Stimulated activated CD4-positive, alpha-beta T cell treated with anti-CD3 and anti-CD28 coated beads, Interleukin-1b, Interleukin-23, amount 100 ng/mL, for 24 hours (primary cell): Measurements from ENCODE around the gene ZNF862.

Experiments used
- DNase-seq, 4 experiments: peaks; one replicate each; pipeline ENCODE4 v3.0.0-alpha.2; 2020; ENCODE audit warnings: low read depth in 4 of 4, low spot score in 1 of 4

Gene ZNF862

DNA sequence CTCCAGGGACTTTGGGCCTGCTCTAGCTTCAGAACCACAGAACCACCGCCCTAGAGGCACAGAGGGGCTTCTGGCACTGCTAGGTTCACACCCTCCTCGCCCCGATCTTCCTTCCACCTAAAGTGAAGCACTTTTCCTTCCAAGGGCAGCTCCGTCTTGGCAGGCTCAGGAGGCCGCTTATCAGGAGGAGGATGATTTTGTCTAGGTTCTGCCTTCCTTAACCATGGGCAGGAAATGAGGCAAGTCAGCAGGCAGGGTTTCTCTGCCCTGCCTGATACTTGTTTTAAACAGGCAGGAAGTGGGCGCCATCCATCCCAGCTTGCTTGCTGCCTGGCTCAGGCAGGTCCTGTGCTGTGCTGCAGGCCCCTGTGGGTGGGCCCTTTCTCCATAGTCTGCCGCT, 27.3 kb downstream of the ZNF862 start:
- DNase-seq = no peak

DNA sequence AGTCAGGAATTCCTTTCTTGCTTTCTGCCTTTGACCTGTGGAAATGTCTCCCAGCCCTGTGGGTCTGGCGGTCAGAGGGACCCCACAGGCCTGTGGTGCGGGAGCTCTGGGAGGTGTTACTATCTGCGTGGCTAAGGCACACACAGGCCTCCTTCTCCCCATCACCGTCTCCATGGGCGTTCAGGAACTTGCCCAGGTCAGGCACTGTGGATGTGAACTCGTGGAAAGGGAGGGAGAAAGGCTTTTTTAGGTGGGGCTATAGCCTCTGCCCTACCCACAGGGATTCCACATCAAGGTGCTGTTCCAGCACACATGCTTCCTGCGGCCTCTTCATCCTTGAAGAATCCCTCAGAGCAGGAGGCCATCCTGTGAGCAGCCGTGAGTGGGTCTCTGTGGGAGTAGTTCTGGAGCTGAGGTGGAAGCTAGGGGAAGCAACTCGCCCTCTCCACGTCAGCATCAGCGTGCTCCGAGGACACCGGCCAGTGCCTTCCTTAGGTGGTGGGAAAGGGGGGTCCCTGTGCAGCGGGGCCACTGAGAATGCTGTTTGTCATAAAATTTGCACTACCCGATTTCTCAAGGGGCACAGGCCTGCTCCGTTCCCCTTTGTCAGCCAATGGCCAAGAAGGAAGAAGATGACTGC, 28.1 kb downstream of the ZNF862 start:
- no peak for DNase-seq

DNA sequence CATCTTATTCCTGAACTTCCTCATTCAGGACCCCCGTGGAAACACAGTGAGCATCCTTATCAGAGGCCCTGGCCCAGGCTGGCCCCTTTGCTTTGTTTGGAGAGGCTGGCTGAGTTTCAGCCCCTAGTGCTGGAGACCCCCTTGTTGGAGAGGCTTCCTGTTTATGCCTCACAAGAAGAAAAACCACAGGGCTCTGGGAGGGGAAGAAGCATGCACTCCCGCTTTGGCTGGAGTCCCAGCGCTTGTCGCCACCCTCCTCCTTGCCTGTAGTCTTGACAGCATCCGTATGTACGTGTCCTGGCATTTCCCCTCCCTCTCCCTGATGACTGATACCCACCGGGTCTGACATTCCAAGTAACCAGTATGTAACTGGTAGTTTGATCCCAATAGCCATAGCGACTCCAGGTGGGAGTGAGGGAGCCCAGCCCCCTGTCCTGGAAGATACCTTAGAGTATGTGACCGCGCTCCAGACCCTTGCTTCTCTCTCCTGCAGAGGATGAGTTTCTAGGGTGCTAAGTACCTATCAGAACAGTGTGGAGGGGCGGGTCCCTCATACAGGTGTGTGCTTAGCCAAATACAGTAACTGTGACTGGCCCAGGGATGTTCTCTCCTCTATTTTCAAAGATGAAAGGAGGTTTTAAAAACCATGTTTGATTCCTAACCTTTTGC, 28.7 kb downstream of the ZNF862 start:
- no peak for DNase-seq

DNA sequence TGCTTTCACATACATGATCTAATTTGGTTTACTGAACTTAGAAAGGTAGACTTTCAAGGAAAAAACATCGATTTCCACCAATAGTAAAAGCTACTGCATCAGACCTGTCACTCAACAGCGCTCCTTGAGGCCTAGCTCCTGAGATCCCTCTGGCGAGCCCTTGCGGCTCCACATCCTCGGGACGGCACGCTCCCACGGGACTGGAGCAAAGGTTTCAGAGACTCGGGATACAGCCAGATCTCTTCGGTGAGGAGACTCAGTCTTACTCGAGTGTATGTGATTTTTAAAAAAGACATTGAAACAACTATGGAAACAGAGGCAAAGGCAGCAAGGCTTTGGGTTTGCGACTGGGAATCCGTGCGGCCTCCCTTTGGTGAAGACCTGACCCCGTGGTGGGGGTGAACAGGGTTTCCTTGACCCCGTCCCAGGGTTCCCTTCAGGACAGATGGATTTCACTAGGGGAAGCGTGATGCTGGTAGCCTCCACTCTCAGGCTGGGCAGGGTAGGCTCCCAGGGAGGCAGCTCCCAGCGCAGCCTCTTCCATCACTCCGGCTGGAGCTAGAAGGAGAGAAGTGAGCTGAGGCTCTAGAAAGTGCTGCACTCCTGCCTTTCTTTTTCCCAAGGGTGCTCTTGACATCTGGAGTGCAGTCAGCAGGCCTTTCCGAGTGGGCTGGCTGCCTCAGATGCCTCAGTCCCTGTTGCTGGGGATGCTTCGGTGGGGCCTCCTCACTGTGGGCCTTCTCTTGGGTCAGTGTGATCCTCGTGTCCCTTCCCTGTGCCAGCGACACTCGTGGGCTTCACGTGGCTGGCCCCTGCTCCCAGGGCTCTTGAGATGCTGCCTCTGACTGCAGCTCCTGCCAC, 29.8 kb downstream of the ZNF862 start:
- DNase-seq = no peak

DNA sequence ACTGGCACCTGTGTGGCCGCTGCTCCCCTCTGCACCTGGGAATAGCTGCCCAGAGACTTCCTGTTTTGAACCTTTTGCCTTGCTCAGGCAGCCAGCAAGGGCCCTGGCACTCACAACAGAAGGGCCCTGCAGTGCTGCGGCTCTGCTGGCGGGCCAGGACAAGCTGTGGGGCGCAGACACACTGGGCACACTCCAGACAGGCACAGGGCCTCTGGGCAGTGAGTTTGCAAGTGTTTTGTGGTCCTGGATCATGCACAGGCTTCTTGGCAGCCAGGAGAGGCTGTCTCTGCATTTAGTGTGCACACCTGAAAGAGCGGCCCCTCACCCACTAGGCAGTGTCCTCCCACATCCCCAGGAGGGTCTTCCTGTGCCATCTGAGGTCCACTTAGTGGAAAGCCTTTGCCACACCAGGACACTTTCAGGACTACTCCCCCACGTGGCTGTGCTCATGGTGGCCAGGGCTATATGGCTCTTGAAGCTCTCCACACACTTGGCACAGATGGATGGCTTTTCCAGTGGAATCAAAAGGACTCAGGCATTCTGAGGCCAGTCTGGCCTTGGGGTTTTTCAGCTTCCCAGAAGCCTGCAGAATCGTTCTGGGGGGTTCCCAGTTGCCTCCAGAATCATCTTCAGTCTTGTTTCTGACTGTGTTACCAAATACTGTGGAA, 30.6 kb downstream of the ZNF862 start:
- DNase-seq = no peak

DNA sequence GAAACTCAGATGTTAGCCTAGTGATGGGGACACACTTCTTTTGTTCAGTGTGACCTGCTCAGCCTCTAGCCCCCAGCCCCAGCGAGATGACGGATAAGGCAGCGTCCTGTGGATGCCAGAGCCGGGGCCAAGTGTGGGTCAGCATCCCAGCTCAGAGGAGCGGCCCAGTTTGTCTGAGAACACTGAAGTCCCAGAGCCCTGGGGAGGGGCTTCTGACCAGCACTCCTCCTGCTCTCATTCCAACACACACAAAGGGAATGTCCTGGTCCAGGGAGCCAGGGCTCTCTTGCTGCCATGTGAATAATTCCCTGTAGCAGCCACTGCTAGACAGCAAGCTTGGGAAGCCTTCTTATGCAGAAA, 31.1 kb downstream of the ZNF862 start:
- no peak for DNase-seq

DNA sequence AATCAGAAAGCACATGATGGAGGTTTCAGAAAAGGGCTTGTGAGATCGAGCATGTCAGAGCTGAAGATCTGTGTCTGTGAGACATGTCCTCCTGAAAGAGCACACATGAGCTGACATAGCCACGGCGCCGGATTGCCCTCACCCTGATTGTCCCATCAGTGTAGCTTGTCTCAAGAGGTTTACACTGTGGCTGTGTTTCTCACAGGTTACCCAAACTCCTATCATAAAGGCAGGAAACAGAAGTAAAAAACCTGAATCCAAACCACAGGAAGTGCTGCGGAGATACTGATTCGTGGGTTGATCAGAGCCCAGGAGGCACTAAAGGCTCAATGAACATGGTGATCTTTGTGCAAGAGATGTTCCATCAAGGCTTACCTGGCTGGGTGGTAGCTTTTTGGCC, 31.7 kb downstream of the ZNF862 start:
- no peak for DNase-seq

DNA sequence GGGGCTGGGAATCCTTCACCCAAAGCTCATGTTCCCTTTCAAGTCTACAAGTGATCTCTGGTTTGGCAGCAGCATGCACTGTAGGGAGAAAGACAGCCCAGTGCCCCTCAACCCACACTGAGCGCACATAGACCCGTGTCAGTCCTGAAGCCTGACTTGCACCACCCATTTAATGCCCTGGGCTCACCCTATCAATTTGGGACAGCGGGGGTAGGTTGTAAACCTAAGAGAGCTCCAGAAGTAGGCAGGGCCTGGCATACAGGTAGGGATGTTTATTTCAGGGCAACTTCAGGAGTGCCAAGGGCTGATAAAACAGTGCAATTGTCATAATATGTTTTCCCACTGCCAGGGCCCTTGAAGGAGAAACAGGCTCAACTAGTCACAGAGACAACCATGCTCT, 32.1 kb downstream of the ZNF862 start:
- no peak for DNase-seq

DNA sequence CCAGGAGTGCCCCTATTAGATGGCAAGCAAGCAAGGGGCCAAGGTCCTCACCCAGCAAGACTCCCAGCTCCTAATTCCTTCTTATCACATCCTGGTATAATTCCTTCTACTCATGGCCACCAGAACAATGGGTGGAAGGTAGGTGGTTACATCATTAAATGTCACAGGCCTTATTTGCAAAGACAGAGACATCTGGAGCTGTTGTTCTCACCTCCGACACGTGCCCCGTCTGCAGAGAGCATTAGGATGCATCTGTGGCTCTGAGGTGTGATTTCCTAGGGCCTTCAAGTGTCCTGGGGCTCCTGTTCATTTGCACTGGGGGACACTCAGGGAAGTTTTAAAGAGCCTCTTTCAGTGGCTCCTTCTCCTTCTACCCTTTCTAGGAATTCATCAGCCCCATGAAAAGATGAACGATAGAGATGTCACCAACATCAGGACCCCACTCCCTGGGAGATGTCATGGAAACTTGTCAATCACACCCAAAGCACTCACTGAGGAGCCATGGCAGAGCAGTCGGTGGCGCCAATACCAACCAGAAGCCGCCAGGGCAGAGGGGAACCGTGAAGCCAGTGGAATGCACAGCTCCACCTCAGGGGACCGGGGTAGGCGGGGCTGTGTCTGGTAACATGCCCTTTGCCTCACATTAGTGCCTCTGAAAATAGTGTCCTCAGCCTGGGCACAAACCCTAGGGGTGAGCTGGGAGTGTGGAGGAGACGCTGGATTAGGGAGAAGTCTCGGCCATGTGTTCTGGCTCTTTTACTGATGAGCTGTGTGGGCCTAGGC, 32.7 kb downstream of the ZNF862 start:
- no peak for DNase-seq

DNA sequence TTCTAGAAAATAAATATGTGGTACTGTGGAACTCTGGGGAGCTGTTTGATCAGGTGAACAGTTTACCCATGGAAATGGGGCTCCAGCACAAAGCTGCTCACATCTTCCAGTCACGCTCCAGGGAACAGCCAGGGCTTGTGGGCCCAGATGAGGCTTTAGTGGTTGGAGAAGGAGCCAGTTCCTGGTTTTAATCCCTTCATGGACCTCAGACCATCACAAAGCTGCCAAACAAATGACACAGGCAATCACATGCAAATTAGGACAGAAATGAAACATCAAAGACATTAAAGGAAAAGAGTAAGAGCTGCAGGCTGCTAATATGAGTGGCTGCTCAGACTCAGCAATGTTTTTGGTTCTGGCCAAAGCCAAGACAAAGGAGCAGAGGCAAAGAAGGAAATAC, 33.4 kb downstream of the ZNF862 start:
- no peak for DNase-seq

DNA sequence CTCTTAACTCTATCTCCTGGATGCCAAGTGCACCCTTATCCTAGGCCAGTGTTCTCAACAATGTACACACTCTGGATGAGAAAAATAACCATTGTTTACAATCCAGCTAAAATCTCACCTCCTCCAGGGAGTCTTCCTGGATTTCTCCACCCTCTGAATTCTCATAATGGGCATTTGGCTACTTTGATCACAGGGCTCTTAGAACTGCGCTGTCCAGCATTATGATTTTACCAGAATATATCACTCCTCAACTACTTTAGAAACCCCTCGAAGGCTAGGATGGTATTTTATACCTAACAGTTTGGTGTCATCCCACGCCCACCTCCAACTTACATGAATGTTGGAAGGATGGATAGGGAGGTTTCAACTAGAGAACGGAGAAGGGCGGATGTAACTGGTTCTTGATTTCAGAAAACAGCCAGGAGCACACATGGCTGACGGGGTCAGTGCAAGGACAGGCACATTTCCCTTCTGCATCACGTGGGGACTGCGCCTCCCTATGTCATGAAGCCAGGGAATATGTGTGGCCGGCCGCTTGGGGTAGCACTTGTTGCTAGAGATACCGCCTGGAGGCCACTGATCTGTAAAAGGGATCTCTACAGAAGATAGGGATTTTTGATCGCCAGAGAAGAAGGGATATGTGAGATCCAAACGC, 34.4 kb downstream of the ZNF862 start:
- DNase-seq = no peak

DNA sequence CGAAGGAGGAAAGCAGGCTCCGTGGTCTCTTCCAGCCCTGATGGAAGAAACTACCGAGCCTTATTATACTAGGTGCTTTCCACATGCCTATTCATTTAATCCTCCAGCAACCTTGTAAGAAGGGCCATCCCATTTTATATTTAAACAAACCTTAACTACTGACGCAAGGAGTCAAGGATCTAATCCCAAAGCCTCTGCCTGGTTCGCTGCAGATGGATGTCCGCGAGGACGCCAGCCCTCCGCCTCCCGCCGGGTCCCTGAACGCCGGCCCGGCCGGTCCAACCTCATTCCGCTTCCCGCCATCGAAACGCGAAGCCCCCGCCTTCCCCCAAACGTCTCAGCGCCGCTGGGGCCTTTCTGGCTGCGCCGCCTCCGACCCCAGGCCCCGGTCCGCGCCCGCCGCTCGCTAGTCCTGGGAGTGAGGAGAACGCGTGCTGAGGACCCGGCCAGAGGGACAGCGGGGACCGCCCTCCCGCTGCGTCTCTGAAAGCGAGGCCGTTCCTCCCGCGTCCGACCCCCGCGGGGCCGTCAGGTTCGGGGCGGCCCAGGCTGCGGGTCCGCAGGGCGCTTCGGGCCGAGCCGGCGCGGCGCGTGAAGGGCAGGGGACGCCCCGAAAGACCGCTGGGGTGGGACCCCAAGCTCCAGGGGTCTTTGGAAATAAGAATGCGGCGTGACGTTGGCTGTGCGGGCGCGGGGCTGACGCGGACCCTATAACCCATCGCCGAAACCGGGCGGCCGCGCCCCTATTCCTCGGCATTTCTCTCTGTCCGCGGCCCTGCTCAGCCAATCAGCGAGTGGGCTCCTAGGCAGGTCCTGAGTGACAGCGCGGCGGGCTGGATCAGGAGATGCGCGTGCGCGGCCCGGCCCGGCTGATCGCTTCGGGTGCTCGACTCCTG, 35.1 kb downstream of the ZNF862 start, which contains the start of gene ATP6V0E2:
ATP6V0E2 (plus strand) TSS at position 896 of the 896 bp plus-strand sequence. CDS start 97 bp downstream, outside the sequence.
- peak; percentile 85 to 95 (median 88) for DNase-seq

DNA sequence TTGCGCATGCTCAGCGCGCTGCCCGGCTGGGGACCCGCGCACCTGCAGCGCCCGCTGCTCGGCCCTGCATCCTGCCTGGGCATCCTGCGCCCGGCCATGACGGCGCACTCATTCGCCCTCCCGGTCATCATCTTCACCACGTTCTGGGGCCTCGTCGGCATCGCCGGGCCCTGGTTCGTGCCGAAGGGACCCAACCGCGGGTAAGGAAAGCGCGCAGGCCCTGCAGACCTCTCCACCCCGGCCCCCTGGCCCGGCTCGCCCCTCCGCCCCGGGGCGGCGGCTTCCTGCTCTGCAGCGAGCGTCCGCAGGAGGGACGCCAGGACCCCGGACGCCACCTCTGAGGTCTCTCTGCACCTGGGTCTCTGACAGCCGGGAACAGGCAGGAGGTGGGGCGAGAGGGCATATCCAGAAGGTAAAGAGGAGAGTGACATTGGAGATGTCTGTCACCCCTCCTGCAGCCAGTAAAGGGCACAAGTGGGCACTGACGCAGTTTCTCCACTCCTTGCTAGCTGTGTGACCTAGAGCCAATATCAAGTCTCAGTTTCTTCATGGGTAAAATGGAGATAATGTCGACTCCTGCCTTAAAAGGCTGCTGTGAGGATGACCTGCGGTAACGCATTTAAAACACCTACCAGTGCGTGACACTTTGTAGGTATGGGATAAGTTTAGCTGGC, 35.9 kb downstream of the ZNF862 start:
- no peak for DNase-seq

DNA sequence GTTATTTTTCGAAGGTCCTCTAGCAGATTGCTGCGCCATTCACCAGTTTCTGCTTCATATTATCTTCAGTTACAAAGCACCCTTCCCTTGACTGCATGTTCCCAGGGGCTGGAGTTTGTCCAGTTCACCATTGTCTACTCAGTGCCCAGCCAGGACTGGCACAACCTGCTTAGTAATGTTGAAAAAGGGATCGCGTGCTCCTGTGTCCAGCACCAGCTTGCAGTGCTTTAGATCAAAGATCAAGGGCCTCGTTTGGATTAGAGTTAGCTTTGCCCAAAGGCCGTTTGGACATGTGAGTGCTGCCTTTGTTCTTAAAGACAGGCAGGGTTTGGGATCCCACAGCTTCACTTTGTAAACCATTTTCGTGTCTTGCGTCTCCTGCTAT, 36.5 kb downstream of the ZNF862 start:
- DNase-seq = no peak

DNA sequence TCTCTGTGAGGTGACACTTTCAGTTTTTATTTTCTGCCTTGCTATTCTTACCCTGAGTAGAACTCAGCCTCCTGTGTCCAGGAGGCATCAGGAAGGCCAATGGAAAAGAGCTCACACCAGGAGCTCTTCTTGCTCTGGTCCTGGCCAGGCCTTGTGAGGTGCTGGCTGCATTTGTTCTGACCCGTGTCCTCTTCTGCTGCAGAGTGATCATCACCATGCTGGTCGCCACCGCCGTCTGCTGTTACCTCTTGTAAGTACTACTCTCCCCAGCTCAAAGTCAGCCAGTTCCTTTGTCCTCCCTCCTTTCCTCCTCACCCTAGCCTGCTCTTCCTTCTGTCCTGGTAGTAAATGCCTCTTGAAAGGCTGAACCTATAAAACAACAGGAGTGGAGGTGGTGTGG, 37.2 kb downstream of the ZNF862 start:
- DNase-seq = no peak

DNA sequence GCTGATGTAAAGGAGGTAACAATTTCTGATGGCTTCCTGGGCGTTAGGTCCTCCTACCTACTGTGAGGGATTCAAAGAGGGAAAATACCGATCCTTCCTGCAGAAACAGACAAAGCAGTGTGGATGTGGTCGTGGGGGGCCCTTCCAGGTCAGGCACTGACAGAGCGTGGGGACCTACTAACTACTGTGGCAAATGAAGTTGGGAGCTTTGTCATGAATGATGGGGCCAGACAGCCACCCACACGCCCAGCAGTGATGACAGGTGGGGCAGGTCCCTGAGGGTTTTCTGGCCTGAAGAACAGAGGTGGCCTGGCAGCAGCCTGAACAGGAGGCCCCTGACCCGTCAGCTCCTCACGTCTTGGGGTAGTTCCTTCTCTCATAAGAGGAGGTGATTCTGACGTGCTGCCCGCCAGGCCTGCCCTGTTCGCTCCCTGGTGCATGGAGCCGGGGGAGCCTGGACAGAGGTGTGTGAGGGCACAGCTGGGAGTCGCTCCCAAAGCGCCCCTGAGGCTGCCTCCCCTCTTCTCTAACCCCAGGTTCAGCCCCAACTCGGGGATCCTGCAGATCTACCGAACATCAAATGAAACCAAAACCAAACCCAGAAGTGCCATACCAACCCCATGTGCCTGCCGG, 39.8 kb downstream of the ZNF862 start:
- no peak for DNase-seq

DNA sequence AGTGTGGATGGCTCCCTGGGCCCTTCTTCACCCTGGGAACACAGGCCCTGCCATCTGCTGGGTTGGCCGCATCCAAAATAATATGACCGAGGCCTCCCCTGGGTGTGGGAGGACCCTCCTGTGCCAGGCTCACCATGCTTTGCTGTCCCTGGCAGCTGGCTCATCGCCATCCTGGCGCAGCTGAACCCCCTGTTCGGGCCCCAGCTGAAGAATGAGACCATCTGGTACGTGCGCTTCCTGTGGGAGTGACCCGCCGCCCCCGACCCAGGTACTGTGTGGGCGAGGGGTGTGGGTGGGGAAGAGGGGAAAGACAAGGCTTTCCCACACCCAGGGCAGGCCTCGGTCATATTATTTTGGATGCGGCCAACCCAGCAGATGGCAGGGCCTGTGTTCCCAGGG, 40.3 kb downstream of the ZNF862 start:
- DNase-seq = no peak

DNA sequence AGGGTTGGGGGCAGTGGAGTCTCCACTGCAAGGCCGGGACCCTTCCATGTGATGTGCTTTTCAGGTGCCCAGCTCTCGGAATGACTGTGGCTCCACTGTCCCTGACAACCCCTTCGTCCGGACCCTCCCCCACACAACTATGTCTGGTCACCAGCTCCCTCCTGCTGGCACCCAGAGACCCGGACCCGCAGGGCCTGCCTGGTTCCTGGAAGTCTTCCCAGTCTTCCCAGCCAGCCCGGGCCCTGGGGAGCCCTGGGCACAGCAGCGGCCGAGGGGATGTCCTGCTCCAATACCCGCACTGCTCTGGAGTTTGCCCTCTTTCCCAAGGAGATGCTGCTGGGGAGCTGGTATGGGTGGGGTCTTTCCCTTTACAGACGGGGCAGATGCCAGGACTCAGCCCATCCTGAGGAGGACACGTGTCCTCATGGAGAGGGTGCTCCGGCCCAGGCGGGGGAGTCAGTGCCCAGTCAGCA, 41.1 kb downstream of the ZNF862 start:
- DNase-seq = no peak
